Activated CD4-positive, alpha-beta T cell treated with anti-CD3 and anti-CD28 coated beads, Interleukin-2, amount 50 U/mL, for 1 hour (primary cell): Measurements from ENCODE around the gene FAM53A.
A peak's percentile ranks its signal among the peaks of the same experiment; 100 is the strongest.
"Not testable (repeated sequence)": the region's sequence is repeated elsewhere in the genome, so short reads cannot be mapped to it uniquely, and the experiment has no call there.

Source experiments
- DNase-seq: peaks from one replicate; pipeline ENCODE4 v3.0.0-alpha.2; 2020

The FAM53A gene

DNA sequence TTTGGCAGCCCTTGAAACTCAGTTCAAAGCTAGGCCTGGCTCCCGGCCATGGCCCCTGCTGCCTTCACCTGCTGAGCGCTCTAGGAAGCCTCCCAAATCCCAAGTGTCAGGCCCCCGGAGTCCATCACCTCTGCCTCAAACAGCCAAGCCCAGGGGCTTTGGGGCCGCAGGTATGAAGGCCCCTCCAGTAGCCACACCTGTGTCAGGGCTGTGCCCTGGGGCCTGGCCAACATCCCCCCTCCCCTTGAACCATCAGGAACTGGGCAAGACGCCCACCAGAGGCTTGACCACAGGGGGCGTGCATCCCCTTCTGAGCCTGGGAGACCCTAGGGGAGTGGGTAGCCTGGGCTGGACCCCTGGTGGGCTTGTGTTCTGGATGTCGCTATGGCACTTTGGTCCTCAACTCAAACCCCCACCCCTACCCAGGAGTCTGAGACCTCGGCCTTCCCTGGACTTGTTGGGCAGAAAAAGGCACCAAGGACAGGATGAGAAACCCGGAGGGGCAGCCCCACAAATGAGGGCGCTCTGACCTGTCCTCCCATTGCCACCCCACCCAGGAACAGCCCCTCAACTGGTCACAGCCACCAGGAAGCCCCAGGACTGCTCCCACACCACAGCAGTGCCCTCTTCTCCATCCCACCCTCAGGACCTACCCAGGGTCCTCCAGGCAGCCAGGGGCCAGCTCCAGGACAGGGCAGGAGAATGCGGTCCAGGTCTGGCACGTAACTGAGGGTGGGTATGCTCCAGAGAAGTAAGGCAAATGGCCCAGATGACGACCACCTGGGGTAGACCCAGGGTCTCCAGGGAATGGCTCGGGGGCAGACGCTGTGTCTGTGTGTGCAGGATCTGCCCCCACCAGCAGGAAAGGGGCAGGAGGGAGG lies 32.2 kb upstream of the FAM53A start:
- DNase-seq = no peak

DNA sequence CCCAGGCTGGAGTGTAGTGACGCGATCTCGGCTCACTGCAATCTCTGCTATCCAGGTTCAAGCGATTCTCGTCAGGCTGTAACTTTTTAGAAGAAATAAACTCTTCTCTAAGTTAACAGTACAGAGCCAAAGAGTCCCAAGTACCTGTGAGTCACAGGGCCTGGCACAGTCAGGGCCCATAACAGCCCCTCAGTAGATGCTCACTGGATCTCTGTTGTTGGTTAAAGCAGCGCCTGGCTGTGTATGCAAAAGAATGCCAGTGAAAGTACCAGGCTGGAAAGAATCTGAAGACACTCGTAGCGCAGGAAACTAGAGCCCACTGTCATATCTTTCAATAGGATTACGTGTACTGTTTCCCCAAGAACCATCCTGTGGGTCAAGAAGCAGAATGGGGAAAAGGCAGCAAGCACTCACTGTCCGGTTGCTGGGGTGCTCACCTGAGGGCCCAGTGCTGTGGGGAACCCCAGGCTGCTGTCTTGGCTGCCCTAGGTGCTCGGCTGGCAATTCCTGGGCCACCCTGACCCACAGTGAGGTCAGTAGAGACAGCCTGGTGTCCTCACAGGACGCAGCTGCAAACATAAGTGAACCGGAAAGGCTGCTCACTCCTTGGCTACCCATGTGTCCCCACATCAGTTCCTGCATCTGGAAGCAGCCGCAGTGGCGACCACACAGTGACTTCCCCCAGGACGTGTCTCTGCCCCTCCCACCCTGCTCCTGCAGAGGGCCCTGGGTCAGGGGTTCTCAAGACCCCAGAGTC lies 31.1 kb upstream of the FAM53A start:
- no peak for DNase-seq

DNA sequence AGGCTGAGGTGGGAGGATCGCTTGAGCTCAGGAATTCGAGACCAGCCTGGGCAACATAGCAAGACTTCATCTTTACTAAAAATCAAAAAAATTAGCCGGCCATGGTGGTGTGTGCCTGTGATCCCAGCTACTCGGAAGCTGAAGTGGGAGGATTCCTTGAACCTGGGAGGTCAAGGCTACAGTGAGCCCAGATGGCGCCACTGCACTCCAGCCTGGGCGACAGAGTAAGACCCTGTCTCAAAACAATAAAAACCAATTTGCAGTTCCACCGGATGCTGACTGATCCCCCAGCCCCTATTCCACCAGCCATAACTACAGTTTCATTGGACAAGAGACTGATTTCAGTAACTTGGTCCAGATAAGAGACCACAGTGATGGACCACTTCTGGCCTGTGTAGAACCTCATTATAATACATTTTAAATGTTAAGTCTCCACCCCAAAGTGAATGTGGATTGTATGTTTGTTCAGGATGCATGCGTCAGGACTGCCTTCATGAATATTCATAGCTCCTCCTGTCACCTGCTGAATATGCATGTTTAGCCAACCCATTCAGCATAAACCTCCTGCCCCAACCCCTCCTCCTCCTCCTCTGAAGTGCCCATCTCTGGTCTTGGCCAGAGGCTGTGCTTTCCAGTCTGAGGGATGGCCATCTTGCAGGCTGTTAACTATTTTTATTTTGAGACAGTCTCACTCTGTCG lies 30.3 kb upstream of the FAM53A start:
- no peak for DNase-seq

DNA sequence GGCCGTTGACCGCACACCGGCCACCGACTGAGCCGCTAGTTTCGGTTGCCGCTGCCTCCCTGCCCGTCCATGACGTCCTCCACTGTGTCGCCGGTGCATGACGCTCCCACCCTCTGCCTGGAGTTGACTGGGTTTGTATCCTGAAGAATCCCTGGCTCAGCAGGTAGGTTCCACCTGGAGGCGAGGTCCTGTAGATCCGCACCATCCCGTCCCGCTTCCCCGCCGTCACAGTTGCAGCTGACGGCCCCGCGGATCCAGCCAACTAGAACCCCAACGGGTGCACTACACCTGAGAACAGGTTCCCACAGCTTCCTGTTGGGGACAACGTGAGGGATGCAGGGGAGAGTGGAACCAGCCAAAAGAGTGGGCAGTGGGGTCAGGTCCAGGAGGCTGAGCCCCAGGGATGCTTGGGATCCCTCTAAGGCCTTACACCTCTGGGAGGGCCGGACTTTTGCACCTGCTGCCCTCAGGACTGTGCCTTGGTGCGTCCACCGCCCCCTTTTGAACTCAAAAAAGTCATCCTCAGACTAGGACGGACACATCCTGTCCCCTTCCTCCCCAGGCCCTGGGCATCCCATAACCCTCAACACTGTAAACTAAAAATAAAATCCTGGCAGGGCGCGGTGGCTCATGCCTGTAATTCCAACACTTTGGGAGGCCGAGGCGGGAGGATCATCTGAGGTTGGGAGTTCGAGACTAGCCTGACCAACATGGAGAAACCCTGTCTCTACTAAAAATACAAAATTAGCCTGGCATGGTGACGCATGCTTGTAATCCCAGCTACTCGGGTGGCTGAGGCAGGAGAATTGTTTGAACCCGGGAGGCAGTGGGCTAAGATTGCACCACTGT lies 29.1 kb upstream of the FAM53A start:
- DNase-seq = no peak

DNA sequence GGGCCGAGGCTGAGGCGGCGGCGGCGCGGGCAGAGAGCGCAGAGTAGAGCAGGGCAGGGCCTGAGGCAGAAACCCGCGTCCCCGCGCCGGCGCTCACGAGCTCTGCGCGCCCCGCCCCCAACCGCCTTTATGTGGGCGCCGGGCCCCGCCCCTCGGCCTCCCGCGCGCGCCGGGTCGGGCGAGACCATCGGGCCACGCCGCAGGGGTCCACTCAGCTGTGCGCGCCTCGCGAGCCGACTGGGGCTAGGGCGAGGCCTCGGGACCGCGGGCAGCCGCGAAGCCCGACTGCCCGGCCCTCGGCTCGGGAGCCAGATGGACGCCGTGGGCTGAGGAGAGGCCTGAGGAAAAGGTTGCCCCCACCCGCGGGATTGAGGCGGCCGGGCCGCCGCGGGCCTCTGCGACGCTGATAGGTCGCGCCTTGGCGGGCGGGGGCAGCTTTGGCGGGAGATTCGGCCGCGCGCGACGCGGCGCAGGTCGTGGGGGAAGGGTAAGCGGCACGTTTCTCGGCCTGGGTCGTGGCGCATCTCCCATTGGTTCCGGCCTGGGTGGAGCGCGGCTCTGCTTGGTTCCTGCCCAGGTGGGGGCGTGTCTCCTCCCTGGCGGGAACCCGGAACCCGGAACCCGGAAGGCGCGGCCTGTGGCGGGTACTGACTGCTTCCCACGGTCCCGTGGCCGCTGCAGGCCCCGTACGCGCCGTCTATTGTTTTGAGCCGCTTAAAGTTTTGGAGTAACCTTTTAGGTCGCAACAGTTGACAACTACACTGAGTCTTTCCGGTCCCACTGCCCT lies 28.3 kb upstream of the FAM53A start, which contains the start of gene SLBP:
TSS of gene SLBP (minus strand) at position 104 of the 787 bp plus-strand sequence. CDS start 131 bp downstream, outside the sequence.
- DNase-seq = peak; percentile 99

DNA sequence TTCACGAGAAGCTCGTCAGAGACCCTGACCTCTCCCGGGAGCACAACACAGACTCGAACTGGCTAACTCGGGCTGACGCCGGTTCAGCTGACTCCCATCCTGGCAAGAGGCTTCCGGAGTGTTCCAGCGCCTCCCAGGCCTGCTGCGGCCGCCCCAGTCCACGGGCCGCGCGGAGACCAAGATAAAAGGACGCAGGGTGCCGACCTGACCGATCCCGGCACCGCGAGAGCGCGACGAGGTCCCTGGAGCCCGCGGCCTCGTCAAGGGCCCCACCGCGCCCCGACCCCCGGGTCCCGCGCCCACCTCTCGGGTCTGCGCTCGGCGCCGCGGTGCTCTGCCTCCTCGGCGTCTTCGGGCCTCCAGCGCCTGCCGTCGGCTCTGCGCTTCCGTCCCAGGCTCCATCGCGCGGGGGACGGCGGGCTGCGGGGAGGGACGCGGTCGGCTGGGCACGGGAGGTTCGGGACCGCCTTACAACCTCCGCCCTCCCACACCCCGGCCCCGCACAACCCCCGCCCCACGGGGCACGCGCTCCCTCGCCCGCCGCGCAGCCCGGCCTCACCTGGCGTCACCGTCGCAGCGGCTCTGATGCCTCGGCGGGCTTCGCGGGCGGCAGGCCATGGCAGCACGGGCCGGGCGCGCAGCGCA lies 27.6 kb upstream of the FAM53A start:
- DNase-seq = peak; percentile 29

DNA sequence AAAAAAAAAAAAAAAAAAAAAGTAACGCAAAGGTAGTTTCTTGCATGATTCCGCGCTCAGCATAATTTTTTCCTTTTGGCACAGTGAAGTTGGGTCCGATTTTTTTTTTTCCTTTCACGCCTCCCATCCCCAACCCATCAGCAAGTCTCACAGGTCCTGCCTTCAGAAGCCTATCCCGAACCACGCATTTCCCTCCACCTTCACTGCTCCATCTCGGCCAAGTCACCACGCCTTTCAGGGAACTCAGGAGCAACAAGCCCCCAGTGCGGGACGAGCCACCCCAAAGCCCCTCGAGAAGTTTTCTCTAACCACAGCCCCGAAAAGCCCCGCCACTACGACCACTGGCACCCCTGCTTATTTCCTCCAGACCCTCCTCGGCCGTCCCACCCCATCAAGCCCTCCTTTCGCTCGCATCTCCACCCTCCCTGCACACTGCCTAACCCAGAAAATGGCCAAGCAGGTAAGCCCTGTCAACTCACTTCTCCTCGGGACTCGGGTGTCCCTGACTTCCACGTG lies 27.0 kb upstream of the FAM53A start:
- DNase-seq = no peak

DNA sequence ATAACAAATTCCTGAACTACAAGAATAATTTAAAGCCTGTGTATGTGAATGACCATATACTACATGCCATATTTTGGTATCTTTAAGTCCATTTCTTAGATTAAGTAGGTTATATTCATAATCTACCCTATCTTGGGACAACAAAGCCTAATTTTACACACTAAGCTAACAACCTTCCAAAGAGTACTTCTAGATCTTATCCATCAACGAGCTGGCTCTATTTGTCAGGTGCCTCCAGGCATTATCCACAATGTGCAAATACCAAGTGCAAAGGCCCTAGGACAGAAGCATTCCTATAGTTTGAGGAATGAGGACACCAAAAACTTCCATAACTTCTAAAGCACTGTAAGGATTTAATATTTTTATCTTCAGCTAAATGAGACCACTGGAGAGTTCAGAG lies 24.5 kb upstream of the FAM53A start:
- no peak for DNase-seq

DNA sequence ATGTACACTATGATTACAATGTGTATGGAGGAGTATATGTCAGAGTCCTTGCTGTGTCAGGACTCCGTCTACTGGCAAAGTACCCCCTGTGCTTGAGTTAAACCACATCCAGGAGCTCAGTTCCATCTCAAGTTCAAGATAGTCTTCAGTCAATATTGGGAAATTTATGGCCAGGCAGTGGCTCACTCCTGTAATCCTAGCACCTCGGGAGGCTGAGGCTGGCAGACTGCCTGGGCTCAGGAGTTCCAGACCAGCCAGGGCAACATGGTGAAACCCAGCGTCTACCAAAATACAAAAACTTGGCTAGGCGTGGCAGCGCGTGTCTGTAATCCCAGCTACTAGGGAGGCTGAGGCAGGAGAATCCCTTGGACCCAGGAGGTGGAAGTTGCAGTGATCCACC lies 22.2 kb upstream of the FAM53A start:
- DNase-seq = no peak

DNA sequence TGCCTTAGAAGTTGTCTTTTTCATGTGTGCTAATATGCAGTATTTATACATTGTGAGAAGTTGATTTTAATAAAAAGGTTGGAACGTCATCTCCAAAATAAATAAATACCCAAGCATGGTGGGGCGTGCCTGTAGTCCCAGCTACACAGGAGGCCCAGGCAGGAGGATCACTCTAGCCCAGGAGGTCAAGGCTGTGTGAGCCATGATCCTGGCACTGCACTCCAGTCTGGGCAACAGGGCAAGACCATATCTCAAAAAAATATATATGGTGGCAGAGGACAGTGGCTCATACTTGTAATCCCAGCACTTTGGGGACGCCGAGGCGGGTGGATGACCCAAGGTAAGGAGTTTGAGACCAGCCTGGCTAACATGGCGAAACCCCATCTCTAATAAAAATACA lies 21.6 kb upstream of the FAM53A start:
- DNase-seq = no peak

DNA sequence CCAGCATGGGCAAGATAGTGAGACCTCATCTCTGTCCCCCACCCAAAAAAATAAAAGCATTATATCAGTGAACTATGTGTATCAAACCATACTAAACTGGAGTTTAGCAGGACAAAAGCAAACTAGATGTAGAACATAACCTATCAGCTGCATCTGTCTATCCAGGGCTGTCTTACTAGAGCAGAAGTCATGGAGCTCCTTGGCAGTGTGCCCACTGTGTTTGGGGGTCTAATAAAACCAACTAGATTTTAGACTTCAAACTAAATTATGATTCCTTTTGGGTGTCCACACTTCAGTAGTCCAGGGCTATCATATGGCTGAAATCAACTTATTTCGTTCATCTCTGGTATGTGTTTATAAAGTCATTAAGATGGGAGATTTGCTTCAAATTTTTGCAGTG lies 19.8 kb upstream of the FAM53A start:
- no peak for DNase-seq

DNA sequence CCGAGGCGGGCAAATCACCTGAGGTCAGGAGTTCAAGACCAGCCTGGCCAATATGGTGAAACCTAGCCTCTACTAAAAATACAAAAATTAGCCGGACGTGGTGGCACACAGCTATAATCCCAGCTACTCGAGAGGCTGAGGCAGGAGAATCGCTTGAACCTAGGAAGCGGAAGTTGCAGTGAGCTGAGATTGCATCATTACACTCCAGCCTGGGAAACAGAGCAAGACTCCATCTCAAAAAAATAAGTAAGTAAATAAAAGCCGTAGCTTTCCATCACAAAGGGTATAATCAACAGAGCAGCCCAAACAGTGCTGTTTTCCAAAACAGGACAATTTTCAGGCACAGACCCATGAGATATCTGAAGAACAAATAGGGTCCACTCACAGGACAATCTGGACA lies 17.6 kb upstream of the FAM53A start:
- not testable (repeated sequence) for DNase-seq

DNA sequence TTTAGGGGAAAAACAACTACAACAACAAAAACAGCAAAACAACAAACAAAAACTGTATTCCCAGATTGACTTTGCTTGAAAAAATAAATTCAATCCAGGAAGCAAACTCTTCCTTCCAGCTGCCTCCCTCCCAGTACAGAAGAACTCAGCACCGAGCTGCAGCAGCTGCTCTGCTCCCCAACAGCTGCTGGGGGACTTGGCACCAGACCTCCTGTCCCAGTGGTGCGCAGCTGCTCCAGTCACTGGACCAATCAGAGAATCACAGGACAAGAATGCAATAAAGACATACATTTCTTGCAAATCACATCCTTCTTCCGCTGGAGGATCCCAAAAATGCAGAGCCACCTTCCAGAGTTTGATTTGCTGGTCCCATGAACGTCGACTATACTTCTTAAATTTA lies 11.8 kb upstream of the FAM53A start:
- no peak for DNase-seq

DNA sequence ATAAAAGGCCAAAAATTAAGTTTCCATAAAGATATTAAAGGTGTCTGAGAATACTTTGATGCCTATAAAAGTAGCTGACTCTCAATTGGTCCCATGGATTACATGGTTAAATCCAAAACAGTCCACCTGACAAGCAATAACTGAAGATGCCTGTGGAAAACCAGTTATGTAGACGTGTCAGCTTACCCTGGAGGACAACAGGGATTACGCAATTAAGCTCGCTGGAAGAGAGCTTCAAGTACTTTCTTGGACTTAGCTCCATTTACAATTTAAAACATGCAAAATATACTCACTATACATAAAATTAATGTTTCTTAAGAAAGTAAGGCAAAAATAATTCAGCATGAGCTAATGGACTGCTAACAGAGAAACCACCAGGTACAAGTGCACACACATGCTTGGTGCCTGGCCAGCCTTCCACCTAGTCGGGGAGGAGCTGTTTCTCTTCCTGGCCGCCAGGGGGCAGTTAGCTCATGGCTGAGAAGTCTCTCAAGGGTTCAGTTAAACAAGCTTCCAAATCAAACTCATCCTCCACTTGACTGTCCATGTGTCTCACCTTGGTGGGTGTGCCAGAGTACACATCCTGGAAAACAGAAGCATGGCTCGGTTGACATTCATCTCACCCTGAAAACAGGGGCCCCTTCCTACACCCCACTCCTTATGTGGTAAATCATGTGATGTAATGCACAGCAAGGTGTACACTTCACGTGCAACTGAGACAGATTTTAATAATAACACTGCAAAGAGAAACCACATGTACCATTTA lies 9.2 kb upstream of the FAM53A start:
- peak; percentile 78 for DNase-seq

DNA sequence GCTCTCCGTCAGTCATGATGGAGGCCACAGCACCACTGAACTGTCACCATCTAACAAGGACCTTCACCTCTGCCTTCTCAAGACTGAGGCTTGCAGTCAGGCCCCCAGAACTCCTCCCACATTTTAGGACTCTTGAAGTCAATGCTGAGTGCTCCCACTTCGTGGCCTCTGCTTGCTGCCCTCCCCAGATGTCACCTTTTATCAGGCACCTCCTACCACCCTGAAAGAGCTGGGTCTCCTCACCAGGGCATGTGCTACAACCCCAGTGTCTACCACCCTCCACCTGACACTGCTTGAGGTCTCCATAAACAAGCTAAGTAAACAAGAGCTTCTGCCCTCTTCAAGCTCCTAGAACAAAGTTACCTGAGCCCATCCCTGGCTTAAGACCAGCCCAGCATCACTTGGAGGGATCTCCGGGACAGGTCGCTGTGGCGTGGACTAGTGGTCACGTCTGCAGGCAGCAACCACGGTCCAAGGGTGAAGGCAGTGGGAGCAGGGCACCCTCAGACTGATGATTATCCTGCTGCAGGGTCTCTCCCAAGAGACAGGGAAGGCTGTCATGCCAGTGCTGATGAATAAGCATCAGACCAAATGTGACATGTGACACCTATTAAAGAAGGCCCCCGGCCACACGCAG lies 7.7 kb upstream of the FAM53A start:
- no peak for DNase-seq

DNA sequence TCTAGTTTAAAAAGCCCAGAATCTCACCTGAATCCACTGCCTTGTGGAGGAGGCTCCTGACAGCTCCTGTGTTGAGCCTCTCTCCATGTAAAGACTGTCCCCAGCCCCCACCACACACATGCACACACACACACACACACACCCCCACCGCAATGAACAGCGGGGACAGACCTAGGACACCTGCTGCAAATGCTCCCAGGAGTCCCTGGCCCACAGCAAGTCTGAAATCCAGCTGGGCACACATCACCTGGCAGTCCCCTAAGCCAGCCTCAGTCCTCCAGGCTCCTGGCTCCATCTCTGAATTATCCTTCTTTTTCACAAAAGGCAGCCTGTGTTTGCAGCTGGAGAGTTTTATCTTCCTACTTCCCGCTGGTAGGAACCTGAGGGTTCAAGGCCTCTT lies 6.6 kb upstream of the FAM53A start:
- DNase-seq = no peak

DNA sequence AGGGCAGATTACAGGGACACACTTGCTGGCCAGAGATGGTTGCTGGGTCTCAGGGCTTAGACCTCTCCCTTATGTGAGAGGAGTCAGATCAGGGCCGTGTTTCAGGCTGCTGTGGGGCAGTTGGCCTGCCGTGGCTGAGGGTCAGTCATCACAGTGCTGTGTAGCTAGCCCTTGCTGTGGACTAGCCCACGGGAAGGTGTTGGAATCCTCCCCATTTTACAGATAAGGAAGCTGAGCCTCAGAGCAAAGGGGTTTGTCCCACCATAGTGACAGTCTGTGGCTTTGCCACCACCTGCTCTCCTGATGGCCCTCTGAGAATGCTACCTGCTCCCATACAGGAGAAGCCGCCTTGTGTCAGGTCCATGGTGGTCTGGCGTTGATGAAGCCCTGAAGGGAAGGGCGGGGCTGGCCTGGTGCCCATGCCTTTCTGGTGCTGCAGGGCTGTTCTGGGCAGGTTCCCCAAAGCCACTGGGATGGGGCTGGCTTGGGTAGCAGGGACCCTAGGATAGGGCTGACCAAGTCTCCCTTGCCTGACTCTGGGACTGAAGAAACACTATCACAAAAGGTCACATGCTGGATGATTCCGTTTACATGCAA lies 2.4 kb upstream of the FAM53A start:
- DNase-seq = no peak

DNA sequence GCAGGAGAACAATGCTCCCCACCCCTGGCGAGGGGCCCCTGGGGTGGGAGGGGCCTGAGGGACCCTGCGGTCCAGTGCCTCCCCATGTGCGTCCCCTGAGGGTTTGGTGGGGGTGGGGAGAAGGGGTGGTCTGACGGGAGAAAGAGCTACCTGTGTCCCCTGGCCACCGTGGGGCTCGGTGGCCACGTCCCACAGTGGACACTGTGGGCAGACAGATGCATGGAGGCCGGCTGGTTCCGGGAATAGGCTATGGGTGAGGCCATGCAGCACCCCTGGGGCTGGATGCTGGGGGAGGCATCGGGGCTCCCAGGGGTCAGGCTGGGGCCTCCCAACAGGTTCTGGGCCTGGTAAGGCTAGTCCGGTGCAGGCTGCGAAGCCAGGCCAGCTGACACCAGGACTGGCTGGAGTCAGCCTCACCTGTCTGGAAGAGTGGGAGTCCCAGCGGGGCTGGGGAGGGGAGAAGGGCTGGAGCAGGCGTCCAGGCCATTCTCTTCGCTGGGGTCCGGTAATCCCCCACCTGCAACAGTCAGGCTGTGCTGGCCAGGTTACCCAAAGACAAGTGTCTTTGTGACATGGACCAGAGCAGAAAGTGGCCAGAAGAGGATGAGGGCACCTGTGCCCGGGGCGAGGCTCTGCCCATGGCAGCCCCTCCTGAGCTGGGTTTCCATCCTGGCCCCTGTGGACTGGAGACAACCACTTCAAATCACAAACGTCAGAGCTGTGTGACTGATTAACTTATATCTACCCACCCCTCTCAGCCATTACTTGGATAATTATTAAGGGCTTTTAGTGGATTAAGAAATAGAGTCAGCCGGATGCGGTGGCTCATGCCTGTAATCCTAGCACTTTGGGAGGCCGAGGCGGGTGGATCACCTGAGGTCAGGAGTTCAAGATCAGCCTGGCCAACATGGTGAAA lies 1.4 kb upstream of the FAM53A start:
- no peak for DNase-seq
